Measurements from ENCODE around the gene MOB3B. TPM values are rescaled to one million over a fixed set of nuclear protein-coding genes. Genes with fewer than 3 reads are reported as not detected.

MOB3B gene
- total RNA-seq, 1 donor from 2014 or later, result 0.07 TPM

DNA sequence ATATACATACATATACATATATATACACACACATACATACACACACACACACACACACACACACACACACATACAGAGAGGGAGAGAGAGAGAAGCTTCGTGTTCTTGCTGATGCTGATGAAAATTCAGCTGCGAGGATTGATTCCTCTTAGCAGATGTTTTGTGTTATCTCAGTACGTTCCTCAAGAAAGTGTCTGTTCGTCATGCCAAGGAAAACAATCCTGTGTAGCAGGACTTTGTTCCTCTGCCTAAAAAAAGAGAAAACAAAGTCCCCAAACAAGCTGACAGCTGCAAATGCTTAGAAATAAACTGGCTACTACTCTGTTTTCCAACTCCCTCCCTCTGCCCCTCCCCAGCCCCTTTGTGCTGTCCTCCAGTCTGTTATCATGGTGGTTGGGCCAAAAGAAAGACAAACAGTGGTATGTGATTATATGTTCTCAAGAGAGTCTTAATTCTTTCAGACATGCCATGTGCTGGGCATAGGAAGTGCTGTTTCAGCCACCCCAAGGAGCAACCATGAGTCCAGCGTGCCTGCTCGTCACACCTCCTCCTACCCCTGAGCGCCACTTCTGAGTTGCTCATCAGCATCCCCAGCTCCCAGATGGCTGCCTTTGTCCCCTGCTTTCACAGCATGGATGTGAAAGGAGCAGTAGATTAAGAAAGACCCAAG lies 161.2 kb downstream of the MOB3B start:
- no peak for DNase-seq (ENCODE audit: low read depth, low spot score)

DNA sequence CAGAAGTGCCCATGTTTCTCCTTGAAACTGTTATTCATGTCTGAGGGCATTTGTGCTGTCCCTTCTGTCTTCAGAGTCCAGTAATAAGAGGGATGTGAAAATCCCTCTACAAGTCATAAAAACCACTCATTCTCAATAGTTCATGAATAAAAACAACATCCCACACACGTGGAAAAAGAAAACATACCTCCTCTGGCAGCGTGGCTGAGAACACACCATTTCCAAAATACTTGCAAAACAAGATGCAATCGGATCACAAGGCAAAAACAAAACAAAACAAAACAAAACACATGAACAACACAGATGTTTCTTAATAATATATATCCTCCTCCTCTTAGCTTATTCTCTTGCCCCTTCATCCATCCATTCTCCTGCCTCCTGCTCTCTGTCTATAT lies 161.7 kb downstream of the MOB3B start:
- no peak for DNase-seq (ENCODE audit: low read depth, low spot score)

DNA sequence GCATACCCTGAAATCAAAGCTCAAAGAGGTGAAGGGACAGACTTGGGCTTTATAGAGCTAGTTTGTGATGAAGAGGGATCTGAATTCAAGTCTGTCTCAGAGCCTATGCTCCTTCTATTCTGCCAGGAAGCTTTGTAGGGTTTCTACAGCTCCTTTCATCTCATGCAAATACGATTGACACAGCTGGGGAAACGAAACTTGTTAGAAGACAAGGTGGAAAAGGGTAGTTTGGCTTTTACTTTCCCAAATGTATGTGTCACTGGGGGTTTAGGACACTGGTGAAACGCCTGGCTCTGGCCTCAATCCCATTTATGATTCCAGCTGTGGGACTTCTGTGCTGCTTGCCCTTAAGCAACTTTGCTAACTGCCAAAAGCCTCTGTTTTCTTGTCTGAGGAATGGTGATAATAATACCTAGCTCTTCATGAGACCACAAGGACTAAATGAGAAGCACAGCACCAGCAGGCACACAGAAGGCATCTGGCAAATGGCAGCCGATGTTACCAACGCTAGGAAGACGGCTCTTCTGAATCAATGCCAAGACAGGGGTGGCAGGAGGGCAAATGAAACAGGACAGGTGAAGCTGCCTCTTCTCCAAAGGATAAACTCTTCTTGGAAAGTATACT lies 162.3 kb downstream of the MOB3B start:
- DNase-seq (ENCODE audit: low read depth, low spot score), result no peak

GRCh38 chr9:27365707-27366376 lies 163.8 kb downstream of the MOB3B start:
- DNase-seq (ENCODE audit: low read depth, low spot score), result no peak

- no peak for DNase-seq (ENCODE audit: low read depth, low spot score)
Observed at GRCh38 chr9:27362447-27363210, 167.0 kb downstream of the MOB3B start.

DNA sequence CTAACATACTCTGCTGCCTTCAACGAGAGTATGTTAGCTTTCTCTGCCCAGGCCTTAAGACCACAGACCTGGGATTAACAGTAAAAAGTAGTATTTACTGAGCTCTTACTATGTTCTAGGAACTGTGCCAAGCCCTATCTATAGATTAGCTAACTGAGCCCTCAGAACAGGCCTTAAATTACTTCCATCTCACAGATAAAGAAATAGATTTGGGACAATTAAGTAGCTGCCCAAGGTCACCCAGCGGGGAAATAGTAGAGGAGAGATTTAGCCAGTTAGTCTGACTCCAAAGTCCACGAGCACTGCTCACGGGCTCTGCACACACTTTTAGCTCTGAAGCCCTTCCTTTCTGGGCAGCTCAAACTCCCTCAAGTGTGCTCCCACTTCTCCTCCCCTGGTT lies 168.1 kb downstream of the MOB3B start:
- DNase-seq (ENCODE audit: low read depth, low spot score), result no peak

DNA sequence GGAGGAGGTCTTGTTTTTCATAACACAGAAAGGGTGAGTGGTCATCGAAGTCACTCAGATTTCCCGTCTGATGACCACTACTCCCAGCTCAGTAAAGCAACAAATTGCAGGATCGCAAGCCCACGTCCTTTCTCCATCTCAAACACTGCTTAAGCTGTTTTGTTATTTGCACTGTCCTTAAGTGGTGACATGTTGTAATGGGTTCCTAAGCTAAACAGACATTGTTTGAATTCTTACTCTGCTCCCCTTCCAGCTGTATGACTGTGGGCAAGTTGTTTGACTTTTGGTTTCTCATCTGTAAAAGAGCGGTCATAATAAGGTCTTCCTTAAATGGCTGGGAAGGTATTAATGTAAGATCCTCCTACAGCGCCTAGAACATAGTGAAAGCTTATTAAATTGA lies 169.9 kb downstream of the MOB3B start:
- no peak for DNase-seq (ENCODE audit: low read depth, low spot score)

- DNase-seq (ENCODE audit: low read depth, low spot score), result no peak
Observed at GRCh38 chr9:27358007-27358406, 171.6 kb downstream of the MOB3B start.

DNA sequence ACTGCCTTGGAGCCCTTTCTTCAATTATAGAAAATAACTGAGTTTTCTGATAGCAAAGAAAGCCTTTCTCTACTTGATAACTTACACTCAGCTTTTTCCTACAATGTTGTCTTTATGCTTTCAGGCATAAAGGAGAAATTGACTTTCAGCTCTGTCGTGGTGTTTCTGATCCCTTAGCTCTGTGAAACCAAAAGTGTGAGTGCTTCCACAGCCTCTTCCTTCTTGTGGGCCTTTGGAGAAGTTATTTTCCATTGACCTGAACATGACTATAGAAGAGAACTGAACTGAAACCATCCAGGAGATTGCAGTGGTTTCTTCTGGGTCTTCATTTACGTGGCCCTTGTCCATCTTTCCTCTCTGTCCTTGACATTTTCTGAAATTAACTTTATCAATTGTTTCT lies 173.2 kb downstream of the MOB3B start:
- no peak for DNase-seq (ENCODE audit: low read depth, low spot score)

DNA sequence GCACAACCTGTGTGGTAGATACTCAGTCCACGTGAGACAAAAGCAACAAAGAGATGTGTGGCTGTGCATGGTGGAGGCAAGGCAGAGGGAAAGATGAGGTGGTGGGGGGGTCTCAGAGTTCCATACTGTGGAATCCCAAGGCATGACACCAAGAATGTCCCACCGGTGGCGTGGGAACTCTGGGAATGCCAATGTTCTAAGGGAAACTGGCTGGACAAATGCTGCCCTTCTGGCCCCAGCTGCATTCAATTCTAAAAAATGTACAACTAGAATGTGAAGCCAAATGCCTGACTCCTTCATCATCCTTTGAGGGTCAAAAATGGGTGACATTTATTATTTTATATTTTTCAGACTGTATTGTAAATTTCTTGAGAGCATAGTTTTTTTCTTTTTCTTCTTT lies 174.4 kb downstream of the MOB3B start:
- DNase-seq (ENCODE audit: low read depth, low spot score), result no peak

DNA sequence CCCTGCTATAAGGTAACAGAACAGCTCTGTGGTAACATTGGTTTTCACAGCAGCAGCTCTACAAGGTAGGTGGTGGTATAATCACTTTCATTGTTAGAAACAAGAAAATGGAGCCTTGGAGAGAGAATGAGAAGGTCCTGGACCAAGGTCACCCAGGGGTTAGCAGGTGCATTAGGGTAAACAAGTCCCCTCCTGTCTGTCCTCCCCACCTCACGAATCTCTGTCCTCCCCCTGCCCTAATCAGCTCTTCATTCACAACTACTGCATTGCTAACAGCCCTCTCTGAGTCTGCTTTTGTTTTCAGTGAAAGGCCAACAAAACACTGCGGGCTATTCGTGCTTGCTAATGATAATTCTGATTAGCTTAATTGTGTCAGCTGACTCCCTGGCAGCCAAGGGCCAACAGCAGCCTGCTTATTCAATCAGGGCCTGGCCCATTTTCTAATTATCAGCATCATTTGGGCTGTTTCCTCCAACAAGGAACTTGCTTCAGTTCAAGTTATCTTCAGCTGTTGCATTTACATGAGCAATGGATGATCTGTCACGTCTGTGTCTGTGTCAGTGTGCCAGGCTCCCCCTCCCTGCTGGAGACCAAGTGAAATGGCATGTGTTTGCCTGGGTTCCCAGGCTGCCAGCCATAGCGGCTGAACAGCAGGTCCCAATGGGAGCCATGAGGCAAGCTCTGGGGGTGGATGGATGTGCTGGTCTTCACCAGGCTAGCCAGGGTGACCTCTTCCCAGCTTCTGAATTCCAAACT lies 176.0 kb downstream of the MOB3B start:
- DNase-seq (ENCODE audit: low read depth, low spot score), result no peak

DNA sequence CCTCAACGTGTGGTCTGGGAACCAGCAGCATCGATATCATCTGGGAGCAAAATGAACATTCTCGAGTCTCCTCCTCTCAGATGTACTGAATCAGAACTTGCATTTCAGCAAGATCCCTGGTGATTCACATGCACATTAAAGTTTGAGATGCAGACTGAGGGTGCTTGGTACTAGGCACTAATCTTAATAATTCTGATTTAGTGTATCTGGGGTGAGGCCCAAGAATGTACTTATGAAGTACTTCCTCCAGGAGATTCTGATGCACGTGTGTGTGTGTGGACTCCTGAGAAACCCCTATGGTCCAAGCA lies 176.5 kb downstream of the MOB3B start:
- no peak for DNase-seq (ENCODE audit: low read depth, low spot score)

GRCh38 chr9:27352457-27353165 lies 177.0 kb downstream of the MOB3B start:
- DNase-seq (ENCODE audit: low read depth, low spot score), result no peak

DNA sequence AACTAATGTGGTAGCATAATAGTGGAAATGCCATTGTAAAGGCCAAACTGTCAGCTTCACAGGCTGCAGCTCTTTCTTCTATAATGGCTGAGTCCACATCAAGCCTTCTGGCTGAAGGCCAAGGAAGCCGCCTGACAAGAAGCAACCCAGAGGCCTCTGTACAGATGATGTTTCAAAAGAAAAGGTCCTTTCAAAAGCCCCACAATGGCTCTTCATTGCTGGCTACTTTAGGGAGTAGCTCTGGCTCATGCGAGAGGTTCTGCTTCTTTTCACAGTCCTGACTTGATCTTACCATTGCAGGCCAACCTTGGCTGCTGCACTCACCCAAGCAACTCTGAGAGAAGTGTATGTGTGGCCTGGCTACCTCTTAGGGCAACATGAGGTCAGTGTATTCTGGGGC lies 178.2 kb downstream of the MOB3B start:
- DNase-seq (ENCODE audit: low read depth, low spot score), result no peak

DNA sequence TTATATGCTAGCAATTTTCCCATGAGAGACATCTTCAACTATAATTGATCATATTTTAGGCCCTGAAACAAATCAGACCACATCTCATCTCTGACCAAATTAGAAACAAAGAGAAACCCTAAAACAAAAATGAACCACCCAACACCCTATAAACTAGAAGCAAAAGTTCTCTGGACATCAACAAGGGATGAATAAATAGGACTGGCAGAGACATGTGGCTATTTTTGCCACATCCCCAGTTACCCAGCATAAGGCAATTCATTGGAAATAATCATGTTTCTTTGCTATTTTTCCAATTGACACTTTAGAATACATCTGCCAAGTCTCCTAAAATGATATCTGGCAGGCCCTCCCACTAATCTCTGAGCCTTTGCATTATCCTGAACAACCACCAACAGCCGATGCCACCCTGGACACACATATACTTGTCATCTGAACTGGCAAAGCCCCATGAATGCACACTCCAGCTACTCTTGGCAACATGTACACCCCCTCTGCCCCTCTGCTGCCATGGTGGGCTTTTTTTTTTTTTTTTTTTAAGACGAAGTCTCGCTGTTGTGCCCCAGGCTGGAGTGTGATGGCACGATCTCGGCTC lies 179.1 kb downstream of the MOB3B start:
- DNase-seq (ENCODE audit: low read depth, low spot score), result no peak

DNA sequence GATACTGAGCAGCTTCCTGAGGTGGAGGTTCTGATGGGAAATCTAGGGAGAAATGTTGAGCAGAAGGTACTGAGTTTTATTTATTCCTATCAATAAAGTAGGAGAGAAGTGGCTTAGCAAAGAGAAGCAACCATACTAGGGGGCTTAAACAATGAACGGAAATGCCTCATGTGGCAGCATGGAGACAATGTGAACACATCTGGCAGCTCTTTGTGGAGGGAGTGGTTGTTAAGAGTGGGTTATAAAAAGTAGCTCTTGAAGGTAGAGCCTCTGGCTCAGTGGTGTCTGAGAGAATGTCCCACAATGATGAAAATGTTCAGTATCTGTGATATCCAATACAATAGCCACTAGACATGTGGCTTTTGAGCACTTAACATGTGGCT lies 179.9 kb downstream of the MOB3B start:
- no peak for DNase-seq (ENCODE audit: low read depth, low spot score)

- no peak for DNase-seq (ENCODE audit: low read depth, low spot score)
Observed at GRCh38 chr9:27348785-27349697, 180.6 kb downstream of the MOB3B start.

DNA sequence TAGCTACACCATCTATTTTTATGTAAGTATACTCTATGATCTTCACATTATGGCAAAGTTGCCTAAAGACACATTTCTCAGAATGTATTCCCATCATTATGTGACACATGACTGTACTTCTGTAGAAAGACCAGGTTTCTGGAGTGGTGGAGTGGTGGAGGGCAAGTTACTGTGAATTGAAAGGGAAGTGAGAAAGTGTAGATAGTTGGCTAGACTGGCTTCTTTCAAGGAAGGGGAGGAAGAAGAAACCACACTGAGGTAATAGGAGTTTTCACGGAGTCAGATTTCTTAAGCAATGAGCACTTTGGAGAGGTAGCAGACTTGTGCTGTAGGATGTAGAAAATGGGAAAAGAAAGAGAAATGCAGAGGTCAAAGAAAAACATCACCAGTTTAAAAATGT lies 181.7 kb downstream of the MOB3B start:
- no peak for DNase-seq (ENCODE audit: low read depth, low spot score)

DNA sequence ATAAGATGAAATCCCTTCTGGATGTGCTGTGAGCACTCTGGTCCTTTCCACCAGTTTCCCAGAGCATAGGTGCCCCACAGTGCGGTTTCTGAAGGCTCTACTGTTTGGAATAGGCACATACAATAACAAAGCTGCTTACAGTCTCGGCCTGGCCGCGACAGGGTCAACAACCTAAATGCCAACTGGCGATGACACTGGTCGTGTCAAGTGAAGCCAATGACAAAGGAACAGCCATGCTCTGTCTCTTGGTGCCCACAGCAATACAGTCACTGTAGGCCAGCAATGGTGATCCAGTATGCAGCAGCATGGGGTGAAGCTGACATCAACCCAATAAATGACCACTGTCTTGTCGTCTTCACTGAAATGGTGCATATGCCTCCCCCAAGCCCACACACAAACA lies 184.8 kb downstream of the MOB3B start:
- no peak for DNase-seq (ENCODE audit: low read depth, low spot score)
